ENCODE data around the gene USP22. TPM values are rescaled to one million over a fixed set of nuclear protein-coding genes. Genes with fewer than 3 reads are reported as not detected.

Gene USP22
- total and polyA plus RNA-seq, 2 of the 13 experiments (the other 11 are each of a cell fraction or from before 2014, with no cell fraction given): 98.0 to 130 TPM

DNA sequence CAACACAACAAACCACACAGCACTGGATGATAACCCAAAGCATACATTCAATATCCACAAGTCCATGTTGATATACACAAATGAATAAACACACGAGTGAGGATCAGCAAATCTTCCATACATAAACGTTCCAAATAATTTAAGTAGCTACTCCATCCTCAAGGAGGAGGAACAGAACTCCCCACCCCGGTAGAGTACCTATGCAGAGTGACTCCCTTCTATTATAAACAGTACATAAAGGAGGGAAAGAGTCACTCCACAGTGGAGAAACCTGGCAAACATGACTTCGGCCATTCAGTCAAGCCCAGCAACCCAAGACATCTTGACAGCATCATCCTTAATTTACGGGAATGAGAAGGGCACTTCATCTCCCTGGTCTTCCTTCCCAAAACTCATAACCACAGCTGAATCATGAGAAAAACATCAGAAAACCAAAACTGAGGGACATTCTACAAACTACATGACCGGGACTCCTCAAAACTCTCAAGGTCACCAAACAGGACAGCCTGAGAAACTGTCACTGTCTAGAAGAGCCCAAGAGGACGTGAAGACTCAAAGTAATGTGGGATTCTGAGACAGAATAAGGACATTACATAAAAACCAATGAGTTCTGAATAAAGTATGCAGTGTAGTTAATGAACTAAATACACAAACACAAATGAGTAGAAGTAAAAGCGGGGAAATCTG is 5.6 kb downstream of the USP22 start:
- WGBS (ENCODE audit: low lambda C conversion rate): 89% methylated on average over 8 of the region's 8 CpGs
- H3K36me3 ChIP-seq (replicated peaks in 1 of 2; ENCODE audit: control insufficient read depth in 1 of 2, insufficient read depth in 2 of 2, low read length in 2 of 2): peaks cover 1 to 24% of the 10 kb centered on the region in 2 experiments; a peak in 3 of 5 replicates

More for the DNA sequence above, 5.6 kb downstream of the USP22 start:
- no peak overlapping the region for H3K9ac ChIP-seq (ENCODE audit: insufficient read depth, low read depth, low read length)
- in situ Hi-C loops (cut with HindIII; ENCODE audit: extremely low pct_ligation_motif_present, low pct_unique_long_range_greater_than_20kb): no loop called here
- ATAC-seq (no peak), DNase-seq (ENCODE audit: low spot score) (no peak), FAIRE-seq (no peak)
- peak overlapping the region; percentile 20; the same call in 1 of the 2 replicates for H3K4me2 ChIP-seq (ENCODE audit: low read depth, low read length)
- no peak overlapping the region for H2AFZ ChIP-seq (ENCODE audit: low read length)
- intact Hi-C loops (cut with micrococcal nuclease; ENCODE audit: unreplicated experiment): no loop called here
- peaks cover 97% of the 10 kb centered on the region for H4K20me1 ChIP-seq (ENCODE audit: insufficient read depth, low read length)
- CTCF ChIA-PET (ENCODE audit: low intra/inter-chr PET ratio, low total read pairs): no interaction called here
- peaks cover 72% of the 10 kb centered on the region for H3K4me1 ChIP-seq (ENCODE audit: insufficient read depth, low read length)
- no peak overlapping the region for H3K27ac ChIP-seq (ENCODE audit: extremely low read length, insufficient read depth, low read length)
- peaks cover 94% of the 10 kb centered on the region for H3K79me2 ChIP-seq (ENCODE audit: insufficient read depth, low read length)
- POLR2A ChIA-PET: no interaction called here
- no peaks in the 10 kb centered on the region for H3K9me3 ChIP-seq (ENCODE audit: low read length)
- H3K27me3 ChIP-seq (ENCODE audit: control insufficient read depth in 1 of 2, insufficient read depth in 2 of 2, low read length in 2 of 2): no peaks in the 10 kb centered on the region; a peak in 1 of 5 replicates
- TF ChIP-seq RBM22 (optimal IDR thresholded peaks at IDR 0.05; ENCODE audit: low read length): peak; percentile 80
- no peak for TF ChIP-seq RFXAP (CRISPR knock-in tag; IDR thresholded peaks at IDR 0.05; ENCODE audit: borderline replicate concordance)
- peak in 1 of 2 experiments; percentile 63; a peak in 2 of 4 replicates for TF ChIP-seq POLR2A (IDR thresholded peaks at IDR 0.05; ENCODE audit: insufficient read depth in 1 of 2, low read depth in 2 of 2, low read length in 2 of 2)
- TF ChIP-seq, protein P1, sequence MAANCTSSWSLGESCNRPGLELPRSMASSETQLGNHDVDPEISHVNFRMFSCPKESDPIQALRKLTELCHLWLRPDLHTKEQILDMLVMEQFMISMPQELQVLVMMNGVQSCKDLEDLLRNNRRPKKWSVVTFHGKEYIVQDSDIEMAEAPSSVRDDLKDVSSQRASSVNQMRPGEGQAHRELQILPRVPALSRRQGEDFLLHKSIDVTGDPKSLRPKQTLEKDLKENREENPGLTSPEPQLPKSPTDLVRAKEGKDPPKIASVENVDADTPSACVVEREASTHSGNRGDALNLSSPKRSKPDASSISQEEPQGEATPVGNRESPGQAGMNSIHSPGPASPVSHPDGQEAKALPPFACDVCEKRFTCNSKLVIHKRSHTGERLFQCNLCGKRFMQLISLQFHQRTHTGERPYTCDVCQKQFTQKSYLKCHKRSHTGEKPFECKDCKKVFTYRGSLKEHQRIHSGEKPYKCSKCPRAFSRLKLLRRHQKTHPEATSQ (CRISPR knock-in tag; IDR thresholded peaks at IDR 0.05; ENCODE audit: borderline replicate concordance): no peak
- no peak for TF ChIP-seq ZNF558 (CRISPR knock-in tag; IDR thresholded peaks at IDR 0.05; ENCODE audit: borderline replicate concordance)
- no peak for TF ChIP-seq HNRNPL (IDR thresholded peaks at IDR 0.05; ENCODE audit: low read depth, low read length)
- TF ChIP-seq ZBED4 (CRISPR knock-in tag; IDR thresholded peaks at IDR 0.05; ENCODE audit: borderline replicate concordance): no peak
- TF ChIP-seq ATM (IDR thresholded peaks at IDR 0.05; ENCODE audit: borderline replicate concordance): no peak
- peak; percentile 88; the same call in 1 of the 2 replicates for TF ChIP-seq POLR2AphosphoS2 (IDR thresholded peaks at IDR 0.05; ENCODE audit: low read depth, low read length)
- TF ChIP-seq ZNF33A (CRISPR knock-in tag; IDR thresholded peaks at IDR 0.05; ENCODE audit: borderline replicate concordance): no peak
- no peak for TF ChIP-seq SMARCC2 (IDR thresholded peaks at IDR 0.05)
- TF ChIP-seq POLR2G (IDR thresholded peaks at IDR 0.05; ENCODE audit: low read depth, low read length): peak; percentile 34; the same call in 1 of the 2 replicates
- TF ChIP-seq RBFOX2 (IDR thresholded peaks at IDR 0.05; ENCODE audit: low read depth, low read length): peak; percentile 18; the same call in 1 of the 2 replicates
- TF ChIP-seq ZNF121 (CRISPR knock-in tag; IDR thresholded peaks at IDR 0.05): no peak
- TF ChIP-seq, protein P2, sequence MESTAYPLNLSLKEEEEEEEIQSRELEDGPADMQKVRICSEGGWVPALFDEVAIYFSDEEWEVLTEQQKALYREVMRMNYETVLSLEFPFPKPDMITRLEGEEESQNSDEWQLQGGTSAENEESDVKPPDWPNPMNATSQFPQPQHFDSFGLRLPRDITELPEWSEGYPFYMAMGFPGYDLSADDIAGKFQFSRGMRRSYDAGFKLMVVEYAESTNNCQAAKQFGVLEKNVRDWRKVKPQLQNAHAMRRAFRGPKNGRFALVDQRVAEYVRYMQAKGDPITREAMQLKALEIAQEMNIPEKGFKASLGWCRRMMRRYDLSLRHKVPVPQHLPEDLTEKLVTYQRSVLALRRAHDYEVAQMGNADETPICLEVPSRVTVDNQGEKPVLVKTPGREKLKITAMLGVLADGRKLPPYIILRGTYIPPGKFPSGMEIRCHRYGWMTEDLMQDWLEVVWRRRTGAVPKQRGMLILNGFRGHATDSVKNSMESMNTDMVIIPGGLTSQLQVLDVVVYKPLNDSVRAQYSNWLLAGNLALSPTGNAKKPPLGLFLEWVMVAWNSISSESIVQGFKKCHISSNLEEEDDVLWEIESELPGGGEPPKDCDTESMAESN (CRISPR knock-in tag; conservative IDR thresholded peaks at IDR 0.05): no peak
- BruUV-seq (replicated peaks): no TSS peak
- H3K4me3 ChIP-seq (replicated peaks in 1 of 3; ENCODE audit: insufficient read depth in 1 of 3, low read depth in 2 of 3, low read length in 3 of 3): no peak overlapping the region
